ENCODE data around the gene MAN2A2. TPM values are rescaled to one million over a fixed set of nuclear protein-coding genes. Genes with fewer than 3 reads are reported as not detected.

Gene MAN2A2
- total and polyA plus RNA-seq, 2 of the 8 experiments (the other 6 are each of a cell fraction or from before 2014, with no cell fraction given) = 23.1 to 29.7 TPM

DNA sequence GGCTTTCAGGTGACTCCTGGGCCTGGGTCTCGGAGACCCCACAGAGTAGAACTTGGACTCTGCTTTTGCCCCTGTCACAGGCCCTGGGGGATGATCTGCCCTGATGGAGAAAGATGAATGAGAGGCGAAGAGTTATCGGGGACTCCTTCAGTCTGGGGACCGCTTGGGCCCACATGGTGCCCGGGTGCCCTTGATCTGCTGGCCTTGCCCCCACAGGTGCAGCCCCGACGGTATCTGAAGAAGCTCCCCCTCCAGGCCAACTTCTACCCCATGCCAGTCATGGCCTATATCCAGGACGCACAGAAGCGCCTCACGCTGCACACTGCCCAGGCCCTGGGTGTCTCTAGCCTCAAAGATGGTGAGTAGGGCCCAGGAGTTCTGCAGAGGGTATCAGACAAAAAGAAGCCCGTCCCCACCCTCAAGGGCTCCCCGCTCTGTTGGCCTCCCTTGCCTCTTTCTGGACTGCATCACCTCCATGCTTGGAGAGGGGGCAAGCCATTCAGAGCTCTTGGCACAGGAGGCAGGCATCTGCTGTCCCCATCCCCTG lies 10.4 kb downstream of the MAN2A2 start:
- H3K4me1 ChIP-seq (replicated peaks in 1 of 4; ENCODE audit: control insufficient read depth in 3 of 4, insufficient read depth in 4 of 4, low read length in 3 of 4) = peaks cover 0 to 2% (median 0%) of the 10 kb centered on the region in 4 experiments; a peak in 2 of 7 replicates
- H3K79me1 ChIP-seq (ENCODE audit: low read depth, low read length) = no peaks in the 10 kb centered on the region

More for the DNA sequence above, 10.4 kb downstream of the MAN2A2 start:
- Histone ChIP-seq H3K23ac (ENCODE audit: insufficient read length) (no peak overlapping the region), H2BK15ac (ENCODE audit: low read length) (no peak overlapping the region), H4K20me1 (replicated peaks in 1 of 2; ENCODE audit: control insufficient read depth in 1 of 2, insufficient read depth in 2 of 2, low read length in 2 of 2) (peaks cover 2 to 3% of the 10 kb centered on the region in 2 experiments), H4K91ac (replicated peaks; ENCODE audit: insufficient read length, low read length) (no peak overlapping the region), H2AK5ac (ENCODE audit: low read depth, low read length) (no peak overlapping the region), H3K23me2 (ENCODE audit: low read depth, low read length) (no peaks in the 10 kb centered on the region), H3K9me3 (ENCODE audit: insufficient read depth in 2 of 2, low read depth in 1 of 2, low read length in 1 of 2) (no peaks in the 10 kb centered on the region), H2BK20ac (ENCODE audit: low read length) (no peak overlapping the region), H2BK12ac (ENCODE audit: low read depth, low read length) (no peak overlapping the region), H2BK5ac (ENCODE audit: low read depth, low read length) (no peak overlapping the region), H2AFZ (ENCODE audit: low read length) (no peak overlapping the region), H3K9ac (replicated peaks in 1 of 4; ENCODE audit: extremely low read depth in 1 of 4, low read depth in 3 of 4, low read length in 3 of 4) (no peak overlapping the region), H3K36me3 (ENCODE audit: control insufficient read depth in 2 of 4, insufficient read depth in 4 of 4, low read length in 3 of 4) (no peaks in the 10 kb centered on the region; a peak in 3 of 8 replicates), H3K4ac (replicated peaks; ENCODE audit: insufficient read length, low read depth, low read length) (no peak overlapping the region), H3K27me3 (replicated peaks in 1 of 4; ENCODE audit: control insufficient read depth in 3 of 4, extremely low read depth in 1 of 4, insufficient read depth in 3 of 4, low read length in 3 of 4) (no peaks in the 10 kb centered on the region), H3K4me3 (ENCODE audit: extremely low read depth in 1 of 4, insufficient read depth in 2 of 4, low read depth in 3 of 4, low read length in 4 of 4) (no peak overlapping the region), H3K79me2 (ENCODE audit: control insufficient read depth in 1 of 2, insufficient read depth in 2 of 2, low read length in 2 of 2) (no peaks in the 10 kb centered on the region), H3K56ac (replicated peaks; ENCODE audit: insufficient read length, low read depth, low read length) (no peak overlapping the region), H3K4me2 (ENCODE audit: insufficient read depth in 1 of 2, low read depth in 2 of 2, low read length in 2 of 2) (no peak overlapping the region), H2BK120ac (replicated peaks; ENCODE audit: low read depth, low read length) (no peak overlapping the region), H3K27ac (ENCODE audit: low read depth, low read length) (no peak overlapping the region), H4K8ac (ENCODE audit: extremely low read depth, insufficient read depth, low read length) (no peak overlapping the region), H3K18ac (ENCODE audit: extremely low read depth, low read length) (no peak overlapping the region), H3K14ac (ENCODE audit: insufficient read length) (no peak overlapping the region), H4K5ac (ENCODE audit: insufficient read length, low read depth, low read length) (no peak overlapping the region)
- DNase-seq (ENCODE audit: low read depth in 1 of 2, low spot score in 2 of 2) = no peak
- ChIA-PET POLR2A (ENCODE audit: partially characterized antibody) (interaction anchor here (0.6 kb wide), 1 partner anchor 13 kb away, joined by 3 read pairs; no protein-coding TSS in a partner anchor), CTCF (ENCODE audit: partially characterized antibody) (interaction anchor here (0.6 to 6.8 kb wide), 5 partner anchors 11 to 1441 kb away, joined by 4 to 87 read pairs (median 5); partner anchors contain the start of genes HDDC3, MAN2A2 and UNC45A)
- no peak for FAIRE-seq
- TF ChIP-seq RBBP5 (IDR thresholded peaks at IDR 0.05; ENCODE audit: borderline replicate concordance, low read depth, low read length) (no peak), TAF7 (optimal IDR thresholded peaks at IDR 0.05; ENCODE audit: borderline replicate concordance, low read depth, low read length) (no peak), YY1 (IDR thresholded peaks at IDR 0.05; ENCODE audit: low read depth, low read length) (no peak), CHD1 (IDR thresholded peaks at IDR 0.05; ENCODE audit: low read depth, low read length) (no peak), CTBP2 (IDR thresholded peaks at IDR 0.05; ENCODE audit: borderline replicate concordance, insufficient read depth, insufficient read length, low read length) (no peak)
- WGBS, 2 experiments (ENCODE audit: extremely low coverage in 1 of 2, insufficient coverage in 1 of 2, insufficient read length in 1 of 2, insufficient replicate concordance in 2 of 2, low coverage in 1 of 2, low lambda C conversion rate in 2 of 2, missing lambda C conversion rate in 1 of 2) = 96% methylated on average over 12 of the region's 12 CpGs; no CpG with 5 or more reads in 1 of the 2 experiments
